Neuron (in vitro differentiated cells): Measurements from ENCODE around the gene TRIM15.
"Not testable (repeated sequence)": the region's sequence is repeated elsewhere in the genome, so short reads cannot be mapped to it uniquely, and the experiment has no call there.

Experiments
- H2AFZ ChIP-seq: one replicate; pipeline ENCODE4 v1.6.1; 2013; ENCODE audit warnings: low read depth, mild to moderate bottlenecking, inconsistent platforms, low read length, moderate library complexity
- H3K27me3 ChIP-seq: one replicate; pipeline ENCODE4 v1.6.1; 2013; ENCODE audit warnings: low read length; ENCODE audit not compliant: insufficient read depth
- H3K36me3 ChIP-seq: one replicate; pipeline ENCODE4 v1.6.1; 2013; ENCODE audit warnings: low read length; ENCODE audit not compliant: insufficient read depth
- H3K4me1 ChIP-seq: one replicate; pipeline ENCODE4 v1.6.1; 2013; ENCODE audit warnings: low read length; ENCODE audit not compliant: insufficient read depth
- H3K4me3 ChIP-seq: 2 replicates; pipeline ENCODE4 v1.5.1; 2013; ENCODE audit warnings: mild to moderate bottlenecking, low read length, moderate library complexity
- H3K9me3 ChIP-seq: one replicate; pipeline ENCODE4 v1.6.1; 2013; ENCODE audit warnings: low read length

The TRIM15 gene

GRCh38 chr6:30163090-30163917 is at the start of gene TRIM15:
TRIM15 (plus strand) TSS chr6:30163546; CDS start chr6:30163685, 139 bp downstream.
- Histone ChIP-seq H3K9me3 (no peaks in the 10 kb centered on the region), H3K27me3 (peaks cover 16% of the 10 kb centered on the region)

GRCh38 chr6:30113841-30114240 is 49.5 kb upstream of the TRIM15 start:
- H2AFZ ChIP-seq, result no peak overlapping the region
- H3K9me3 ChIP-seq, result no peaks in the 10 kb centered on the region
- H3K4me1 ChIP-seq, result no peaks in the 10 kb centered on the region
- H3K36me3 ChIP-seq, result no peaks in the 10 kb centered on the region
- peaks cover 12% of the 10 kb centered on the region for H3K27me3 ChIP-seq
- no peak overlapping the region for H3K4me3 ChIP-seq

More at GRCh38 chr6:30163090-30163917, at the start of gene TRIM15:
- Histone ChIP-seq H3K4me3 (no peak within 1 kb of the TSS), H3K36me3 (no peaks in the 10 kb centered on the region), H2AFZ (no peak within 1 kb of the TSS), H3K4me1 (no peaks in the 10 kb centered on the region)

GRCh38 chr6:30116724-30117123 is 46.6 kb upstream of the TRIM15 start:
- Histone ChIP-seq H3K4me3 (no peak overlapping the region), H3K9me3 (no peaks in the 10 kb centered on the region), H3K27me3 (peaks cover 20% of the 10 kb centered on the region), H2AFZ (no peak overlapping the region), H3K36me3 (no peaks in the 10 kb centered on the region), H3K4me1 (no peaks in the 10 kb centered on the region)

GRCh38 chr6:30118691-30119090 is 44.7 kb upstream of the TRIM15 start:
- not testable (repeated sequence) for H3K4me1 ChIP-seq, H3K9me3 ChIP-seq, H3K27me3 ChIP-seq, H3K4me3 ChIP-seq, H2AFZ ChIP-seq, H3K36me3 ChIP-seq

- Histone ChIP-seq H3K27me3 (peaks cover 30% of the 10 kb centered on the region), H3K4me1 (no peaks in the 10 kb centered on the region), H3K4me3 (no peak overlapping the region), H2AFZ (no peak overlapping the region), H3K9me3 (no peaks in the 10 kb centered on the region), H3K36me3 (no peaks in the 10 kb centered on the region)
Measured at GRCh38 chr6:30121446-30122366, 41.6 kb upstream of the TRIM15 start.

GRCh38 chr6:30122515-30122914 is 40.8 kb upstream of the TRIM15 start:
- Histone ChIP-seq H3K4me1 (no peaks in the 10 kb centered on the region), H3K36me3 (no peaks in the 10 kb centered on the region), H3K9me3 (no peaks in the 10 kb centered on the region), H3K27me3 (peaks cover 38% of the 10 kb centered on the region), H2AFZ (no peak overlapping the region), H3K4me3 (no peak overlapping the region)

GRCh38 chr6:30127238-30128093 is 35.9 kb upstream of the TRIM15 start:
- H3K4me1 ChIP-seq, result no peaks in the 10 kb centered on the region
- peaks cover 66% of the 10 kb centered on the region for H3K27me3 ChIP-seq
- H3K36me3 ChIP-seq, result no peaks in the 10 kb centered on the region
- H3K9me3 ChIP-seq, result no peaks in the 10 kb centered on the region
- no peak overlapping the region for H2AFZ ChIP-seq
- no peak overlapping the region for H3K4me3 ChIP-seq

- Histone ChIP-seq H3K36me3 (no peaks in the 10 kb centered on the region), H3K4me1 (no peaks in the 10 kb centered on the region), H2AFZ (no peak overlapping the region), H3K9me3 (no peaks in the 10 kb centered on the region), H3K27me3 (peaks cover 64% of the 10 kb centered on the region), H3K4me3 (no peak overlapping the region)
Measured at GRCh38 chr6:30129265-30130178, 33.8 kb upstream of the TRIM15 start.

GRCh38 chr6:30130179-30130679 is 33.1 kb upstream of the TRIM15 start:
- Histone ChIP-seq H3K4me1 (no peaks in the 10 kb centered on the region), H3K36me3 (no peaks in the 10 kb centered on the region), H2AFZ (no peak overlapping the region), H3K27me3 (peaks cover 61% of the 10 kb centered on the region), H3K4me3 (no peak overlapping the region), H3K9me3 (no peaks in the 10 kb centered on the region)

- no peaks in the 10 kb centered on the region for H3K36me3 ChIP-seq
- H3K27me3 ChIP-seq, result peaks cover 52% of the 10 kb centered on the region
- no peak overlapping the region for H2AFZ ChIP-seq
- H3K4me1 ChIP-seq, result no peaks in the 10 kb centered on the region
- H3K4me3 ChIP-seq, result no peak overlapping the region
- H3K9me3 ChIP-seq, result no peaks in the 10 kb centered on the region
Measured at GRCh38 chr6:30130887-30131862, 32.2 kb upstream of the TRIM15 start.

- H3K36me3 ChIP-seq, result no peaks in the 10 kb centered on the region
- no peak overlapping the region for H2AFZ ChIP-seq
- H3K4me1 ChIP-seq, result no peaks in the 10 kb centered on the region
- H3K4me3 ChIP-seq, result no peak overlapping the region
- no peaks in the 10 kb centered on the region for H3K9me3 ChIP-seq
- peaks cover 47% of the 10 kb centered on the region for H3K27me3 ChIP-seq
Measured at GRCh38 chr6:30131947-30132497, 31.3 kb upstream of the TRIM15 start.
